Measurements from ENCODE around the gene CYFIP2. TPM values are rescaled to one million over a fixed set of nuclear protein-coding genes. Genes with fewer than 3 reads are reported as not detected.

CYFIP2 gene
- total RNA-seq, 2 experiments from 2014 or later = 382 to 438 TPM

DNA sequence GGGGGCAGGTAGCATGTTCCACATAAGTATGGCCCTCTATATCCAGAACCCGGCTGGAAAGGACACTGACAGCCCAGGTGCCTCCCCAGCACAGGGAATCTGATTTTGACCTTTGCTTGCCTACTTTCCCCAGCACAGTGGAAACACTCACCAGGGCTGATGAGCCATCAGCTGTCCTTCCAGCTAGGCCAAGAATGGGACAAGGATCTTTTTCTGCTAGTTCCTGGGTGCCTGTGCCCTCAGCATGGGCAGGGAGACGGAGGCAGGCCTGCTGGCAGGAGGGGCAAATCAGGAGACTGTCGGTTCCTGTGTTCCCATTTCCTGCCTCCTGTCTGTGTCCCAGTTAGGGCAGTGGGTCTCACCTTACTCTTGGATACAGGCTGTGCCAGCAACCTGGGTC, 1.1 kb downstream of the CYFIP2 start:
- no peak for ATAC-seq
- Mint-ChIP-seq H3K4me3 (peak overlapping the region; percentile 83), H3K36me3 (peaks cover 46% of the 10 kb centered on the region), H3K27ac (peak overlapping the region; percentile 88), H3K4me1 (peaks cover 72% of the 10 kb centered on the region), H3K27me3 (no peaks in the 10 kb centered on the region), H3K9me3 (ENCODE audit: low read depth) (no peaks in the 10 kb centered on the region)
- no peak for DNase-seq
- CTCF ChIA-PET = interaction anchor here (0.9 to 4.6 kb wide), 12 partner anchors 9 to 134 kb away, joined by 3 to 48 read pairs (median 4); partner anchors contain the start of genes ITK and MED7

DNA sequence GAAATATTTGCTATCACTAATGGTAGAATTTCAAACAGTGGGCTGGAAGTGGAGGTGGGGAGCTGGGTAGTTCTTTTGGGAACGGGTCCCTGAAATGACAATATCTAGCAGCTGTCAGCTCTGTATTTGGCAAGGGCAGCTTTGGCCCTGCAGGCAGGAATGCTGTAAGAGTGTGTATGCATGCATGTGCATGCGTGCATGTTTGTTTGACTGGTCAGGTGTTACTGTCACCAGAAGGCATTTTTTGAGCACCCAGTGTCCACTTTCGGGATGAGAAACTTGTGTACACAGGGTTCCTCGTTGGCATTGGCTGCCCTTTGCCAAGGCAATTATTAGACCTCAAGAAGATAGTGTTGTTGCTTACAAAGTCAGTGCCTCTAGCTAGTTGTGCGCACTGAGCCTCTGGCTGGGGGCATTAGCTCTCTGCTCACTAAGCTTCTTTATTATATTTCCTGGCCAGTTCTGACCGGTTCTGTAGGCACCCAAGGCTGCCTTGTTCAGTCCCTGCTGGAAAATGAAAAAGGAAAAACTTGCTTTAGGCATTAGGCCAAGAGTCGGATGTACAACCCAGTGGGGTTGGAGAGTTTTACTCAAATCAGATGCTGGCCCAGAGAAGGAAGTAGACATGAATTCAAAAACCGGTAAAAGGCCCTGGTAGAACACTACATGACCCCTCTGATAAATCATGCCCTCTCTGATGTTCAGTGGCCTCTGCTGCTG, 2.0 kb downstream of the CYFIP2 start:
- no peaks in the 10 kb centered on the region for H3K27me3 Mint-ChIP-seq
- DNase-seq = no peak
- peaks cover 47% of the 10 kb centered on the region for H3K36me3 Mint-ChIP-seq
- ATAC-seq = no peak
- H3K9me3 Mint-ChIP-seq (ENCODE audit: low read depth) = no peaks in the 10 kb centered on the region
- peaks cover 77% of the 10 kb centered on the region for H3K4me1 Mint-ChIP-seq
- peak overlapping the region; percentile 88 for H3K27ac Mint-ChIP-seq
- peak overlapping the region; percentile 83 for H3K4me3 Mint-ChIP-seq
- CTCF ChIA-PET = interaction anchor here (0.7 to 4.6 kb wide), 13 partner anchors 10 to 135 kb away, joined by 3 to 48 read pairs (median 4); partner anchors contain the start of genes ITK and MED7

DNA sequence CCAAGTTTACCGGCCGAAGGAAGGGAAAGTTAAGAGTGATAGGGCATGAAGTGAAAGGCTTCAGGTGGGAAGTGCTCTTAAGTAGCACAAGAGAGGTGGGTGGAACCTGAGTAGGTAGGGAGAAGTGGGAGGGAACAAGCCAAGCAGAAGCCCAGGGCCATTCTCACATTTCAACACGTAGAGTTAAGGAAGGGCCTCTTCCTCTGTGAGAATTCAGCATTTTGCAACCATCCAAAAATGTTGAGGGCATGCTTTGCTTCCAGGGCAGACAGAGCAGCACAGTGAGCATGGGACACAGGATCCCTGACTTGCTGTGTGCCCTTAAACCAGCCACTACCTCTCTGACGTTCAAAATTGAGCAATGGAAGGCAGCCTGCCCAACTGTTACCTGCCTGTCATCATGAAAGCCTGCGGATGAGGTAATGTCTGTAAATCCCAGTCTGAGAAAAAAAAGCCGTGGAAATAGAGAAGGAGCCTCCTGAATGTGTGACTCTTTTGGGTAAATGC, 3.3 kb downstream of the CYFIP2 start:
- Mint-ChIP-seq H3K4me1 (peaks cover 77% of the 10 kb centered on the region), H3K9me3 (ENCODE audit: low read depth) (no peaks in the 10 kb centered on the region), H3K27ac (peak overlapping the region; percentile 97), H3K36me3 (peaks cover 49% of the 10 kb centered on the region), H3K27me3 (no peaks in the 10 kb centered on the region), H3K4me3 (peak overlapping the region; percentile 83)
- DNase-seq (peak; percentile 49), ATAC-seq (no peak)
- CTCF ChIA-PET = interaction anchor here (0.8 to 3.7 kb wide), 4 partner anchors 15 to 35 kb away, joined by 3 to 14 read pairs (median 4); no protein-coding TSS in a partner anchor

DNA sequence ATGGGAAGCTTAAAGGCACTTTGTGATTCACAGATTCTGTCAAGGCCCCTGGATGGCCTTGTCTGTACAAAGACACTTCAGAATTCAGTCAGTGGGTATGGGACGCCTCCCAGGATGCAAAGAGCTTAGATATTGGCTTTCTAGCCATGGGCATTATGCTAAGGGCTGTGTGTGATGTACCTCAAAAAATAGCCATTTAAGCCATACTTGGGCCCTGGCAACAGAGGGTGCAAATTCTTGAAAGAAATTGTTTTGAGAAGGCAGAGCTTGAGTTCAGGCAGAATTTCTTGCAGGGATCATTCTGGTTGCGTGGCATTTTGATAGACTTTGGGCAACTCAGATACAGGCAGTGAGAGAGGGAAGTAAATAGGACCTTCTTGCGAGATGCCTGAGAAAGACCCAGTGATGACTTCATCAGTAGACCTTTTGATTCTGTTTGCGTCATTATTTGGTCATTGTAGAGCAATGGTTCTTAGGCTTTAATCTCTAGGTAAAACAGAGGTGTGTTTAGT, 3.9 kb downstream of the CYFIP2 start:
- Mint-ChIP-seq H3K4me3 (peak overlapping the region; percentile 83), H3K27me3 (no peaks in the 10 kb centered on the region), H3K36me3 (peaks cover 52% of the 10 kb centered on the region), H3K27ac (peak overlapping the region; percentile 97), H3K4me1 (peaks cover 75% of the 10 kb centered on the region), H3K9me3 (ENCODE audit: low read depth) (no peaks in the 10 kb centered on the region)
- peak; percentile 62 for DNase-seq
- CTCF ChIA-PET = interaction anchor here (1.1 kb wide), 2 partner anchors 16 to 17 kb away, joined by 3 to 4 read pairs; no protein-coding TSS in a partner anchor
- ATAC-seq = no peak

GRCh38 chr5:157270771-157271170, 4.8 kb downstream of the CYFIP2 start:
- peak overlapping the region; percentile 97 for H3K27ac Mint-ChIP-seq
- DNase-seq (no peak), ATAC-seq (no peak)
- peaks cover 70% of the 10 kb centered on the region for H3K4me1 Mint-ChIP-seq
- H3K27me3 Mint-ChIP-seq = no peaks in the 10 kb centered on the region
- CTCF ChIA-PET = interaction anchor here (1.7 to 3.4 kb wide), 3 partner anchors 8 to 53 kb away, joined by 5 to 42 read pairs (median 17); no protein-coding TSS in a partner anchor
- peak overlapping the region; percentile 64 for H3K4me3 Mint-ChIP-seq
- peaks cover 55% of the 10 kb centered on the region for H3K36me3 Mint-ChIP-seq
- no peaks in the 10 kb centered on the region for H3K9me3 Mint-ChIP-seq (ENCODE audit: low read depth)

- peaks cover 78% of the 10 kb centered on the region for H3K4me1 Mint-ChIP-seq
- CTCF ChIA-PET = interaction anchor here (0.6 to 4.0 kb wide), 17 partner anchors 9 to 267 kb away, joined by 3 to 42 read pairs (median 4); partner anchors contain the start of gene ITK
- H3K9me3 Mint-ChIP-seq (ENCODE audit: low read depth) = no peaks in the 10 kb centered on the region
- H3K4me3 Mint-ChIP-seq = peak overlapping the region; percentile 64
- DNase-seq = peak; percentile 98
- H3K27ac Mint-ChIP-seq = peak overlapping the region; percentile 97
- ATAC-seq = peak; percentile 80
- H3K27me3 Mint-ChIP-seq = no peaks in the 10 kb centered on the region
- H3K36me3 Mint-ChIP-seq = peaks cover 59% of the 10 kb centered on the region
Observed at GRCh38 chr5:157271740-157272271, 5.9 kb downstream of the CYFIP2 start.

DNA sequence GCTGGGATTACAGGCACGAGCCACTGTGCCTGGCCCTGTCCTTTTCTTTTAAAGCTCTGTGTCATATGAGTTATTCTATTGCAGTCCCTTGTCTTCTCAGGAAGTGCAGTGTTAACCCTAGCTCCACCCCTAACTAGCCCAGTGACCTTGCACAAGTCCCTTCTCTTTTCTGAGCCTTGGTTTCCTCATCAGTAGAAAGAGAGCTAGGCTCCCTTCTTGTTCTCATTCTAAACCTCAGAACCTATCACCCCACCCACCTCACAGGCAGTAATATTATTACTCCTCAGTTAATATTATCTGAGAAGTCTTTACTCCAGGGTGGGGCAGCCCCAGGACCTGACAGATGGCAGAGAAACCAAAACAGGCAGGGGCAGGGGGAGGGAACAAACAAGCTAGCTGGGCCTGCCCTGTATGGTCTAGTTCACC, 7.2 kb downstream of the CYFIP2 start:
- Mint-ChIP-seq H3K27ac (peak overlapping the region; percentile 97), H3K4me3 (peak overlapping the region; percentile 64), H3K4me1 (peaks cover 81% of the 10 kb centered on the region), H3K36me3 (peaks cover 54% of the 10 kb centered on the region), H3K27me3 (no peaks in the 10 kb centered on the region), H3K9me3 (ENCODE audit: low read depth) (no peaks in the 10 kb centered on the region)
- ATAC-seq = peak; percentile 48
- DNase-seq = peak; percentile 79
- CTCF ChIA-PET = interaction anchor here (0.6 to 4.0 kb wide), 14 partner anchors 10 to 414 kb away, joined by 3 to 42 read pairs (median 4); no protein-coding TSS in a partner anchor

- no peak overlapping the region for H3K4me3 Mint-ChIP-seq
- DNase-seq (no peak), ATAC-seq (no peak)
- CTCF ChIA-PET = interaction anchor here (1.1 to 4.0 kb wide), 3 partner anchors 29 to 127 kb away, joined by 3 to 15 read pairs (median 3); no protein-coding TSS in a partner anchor
- H3K27ac Mint-ChIP-seq = no peak overlapping the region
- H3K27me3 Mint-ChIP-seq = no peaks in the 10 kb centered on the region
- no peaks in the 10 kb centered on the region for H3K9me3 Mint-ChIP-seq (ENCODE audit: low read depth)
- H3K36me3 Mint-ChIP-seq = peaks cover 48% of the 10 kb centered on the region
- peaks cover 80% of the 10 kb centered on the region for H3K4me1 Mint-ChIP-seq
Observed at GRCh38 chr5:157275403-157275802, 9.5 kb downstream of the CYFIP2 start.

GRCh38 chr5:157278319-157279037, 12.6 kb downstream of the CYFIP2 start:
- peaks cover 80% of the 10 kb centered on the region for H3K4me1 Mint-ChIP-seq
- H3K9me3 Mint-ChIP-seq (ENCODE audit: low read depth) = peaks cover 11% of the 10 kb centered on the region
- peaks cover 56% of the 10 kb centered on the region for H3K36me3 Mint-ChIP-seq
- H3K27me3 Mint-ChIP-seq = no peaks in the 10 kb centered on the region
- H3K27ac Mint-ChIP-seq = no peak overlapping the region
- CTCF ChIA-PET = interaction anchor here (1.0 to 1.6 kb wide), 2 partner anchors 16 to 50 kb away, joined by 3 to 4 read pairs; no protein-coding TSS in a partner anchor
- H3K4me3 Mint-ChIP-seq = no peak overlapping the region
- no peak for ATAC-seq
- no peak for DNase-seq

GRCh38 chr5:157279605-157280239, 13.8 kb downstream of the CYFIP2 start:
- H3K36me3 Mint-ChIP-seq = peaks cover 59% of the 10 kb centered on the region
- H3K27ac Mint-ChIP-seq = peak overlapping the region; percentile 20
- peaks cover 11% of the 10 kb centered on the region for H3K9me3 Mint-ChIP-seq (ENCODE audit: low read depth)
- DNase-seq (no peak), ATAC-seq (no peak)
- H3K4me3 Mint-ChIP-seq = no peak overlapping the region
- no peaks in the 10 kb centered on the region for H3K27me3 Mint-ChIP-seq
- CTCF ChIA-PET = interaction anchor here (0.7 to 1.6 kb wide), 2 partner anchors 12 to 17 kb away, joined by 3 to 4 read pairs; no protein-coding TSS in a partner anchor
- H3K4me1 Mint-ChIP-seq = peaks cover 78% of the 10 kb centered on the region

- Mint-ChIP-seq H3K4me3 (no peak overlapping the region), H3K36me3 (peaks cover 67% of the 10 kb centered on the region), H3K9me3 (ENCODE audit: low read depth) (peaks cover 11% of the 10 kb centered on the region), H3K4me1 (peaks cover 79% of the 10 kb centered on the region), H3K27ac (peak overlapping the region; percentile 47), H3K27me3 (no peaks in the 10 kb centered on the region)
- DNase-seq = no peak
- CTCF ChIA-PET = interaction anchor here (1.8 kb wide), 1 partner anchor 138 kb away, joined by 5 read pairs; the partner anchor contains the start of gene MED7
- ATAC-seq = no peak
Observed at GRCh38 chr5:157280927-157281326, 15.0 kb downstream of the CYFIP2 start.

DNA sequence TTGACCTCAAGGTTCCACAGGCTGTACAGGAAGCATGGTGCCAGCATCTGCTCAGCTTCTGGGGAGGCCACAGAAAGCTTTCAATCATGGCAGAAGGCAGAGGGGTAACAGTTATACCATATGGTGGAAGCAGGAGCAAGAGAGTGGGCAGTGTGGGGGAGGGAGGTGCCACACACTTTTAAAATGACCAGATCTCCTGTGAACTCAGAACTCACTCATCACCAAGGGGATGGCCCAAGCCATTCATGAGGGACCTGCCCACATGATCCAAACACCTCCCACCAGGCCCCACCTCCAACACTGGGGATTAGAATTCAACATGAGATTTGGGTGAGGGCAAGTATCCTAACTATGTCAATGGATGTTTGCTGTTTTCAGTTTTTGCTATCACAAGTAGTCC, 16.2 kb downstream of the CYFIP2 start:
- Mint-ChIP-seq H3K4me1 (peaks cover 70% of the 10 kb centered on the region), H3K36me3 (peaks cover 67% of the 10 kb centered on the region), H3K9me3 (ENCODE audit: low read depth) (peaks cover 11% of the 10 kb centered on the region), H3K27me3 (no peaks in the 10 kb centered on the region), H3K27ac (peak overlapping the region; percentile 78), H3K4me3 (no peak overlapping the region)
- DNase-seq = no peak
- ATAC-seq = no peak
- CTCF ChIA-PET = interaction anchor here (1.8 kb wide), 1 partner anchor 139 kb away, joined by 5 read pairs; the partner anchor contains the start of gene MED7
